ENCODE results near the gene ADAMTS20.

The ADAMTS20 gene

DNA sequence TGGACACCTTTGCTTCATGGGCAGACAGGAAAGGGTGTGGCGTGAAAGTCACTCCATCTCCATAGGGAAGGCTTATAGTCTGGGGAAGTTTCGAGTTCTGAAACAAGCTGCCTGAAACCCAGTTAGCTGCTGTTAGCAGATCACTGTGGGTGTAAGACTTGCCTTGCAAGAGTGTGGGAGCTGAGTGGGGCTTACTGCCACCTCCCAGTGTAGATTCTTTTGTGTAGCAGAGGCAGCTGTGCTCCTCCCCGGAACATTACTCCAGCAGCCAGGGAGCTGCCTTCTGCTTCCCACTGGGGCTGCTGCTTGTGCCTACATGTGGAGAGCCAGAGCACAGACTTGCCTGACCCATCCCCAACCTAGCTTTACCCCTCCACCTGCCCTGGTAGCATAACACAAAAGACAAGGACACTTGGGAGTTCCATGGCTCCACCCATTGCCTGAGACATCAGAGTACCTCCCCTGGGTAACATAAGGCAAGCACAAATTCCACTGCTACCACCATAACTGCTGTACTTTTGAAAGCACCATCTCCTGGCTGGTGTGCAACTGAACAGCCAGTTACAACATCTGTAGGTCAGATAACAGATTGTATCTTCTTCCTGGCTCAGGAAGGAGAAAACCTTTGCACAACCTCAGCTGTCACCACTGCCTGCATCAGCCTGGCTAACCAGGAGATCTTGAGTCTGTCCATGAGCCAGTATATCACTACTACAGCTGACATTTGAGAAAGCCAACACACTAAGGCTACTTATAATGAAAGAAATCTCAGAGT is 69.5 kb downstream of the ADAMTS20 start:
- H3K4me2 ChIP-seq (ENCODE audit: low read length) = no peak overlapping the region
- no peak overlapping the region for H3K9ac ChIP-seq (ENCODE audit: low read depth, low read length)
- H3K4me3 ChIP-seq (ENCODE audit: low read length) = no peak overlapping the region
- no peaks in the 10 kb centered on the region for H3K9me3 ChIP-seq (replicated peaks; ENCODE audit: low read length)
- no peaks in the 10 kb centered on the region for H3K4me1 ChIP-seq (ENCODE audit: control insufficient read depth, insufficient read depth, low read length)
- H3K27me3 ChIP-seq (ENCODE audit: control insufficient read depth, insufficient read depth, low read length) = peaks cover 3% of the 10 kb centered on the region
- H3K36me3 ChIP-seq (ENCODE audit: insufficient read depth, low read length) = no peaks in the 10 kb centered on the region

DNA sequence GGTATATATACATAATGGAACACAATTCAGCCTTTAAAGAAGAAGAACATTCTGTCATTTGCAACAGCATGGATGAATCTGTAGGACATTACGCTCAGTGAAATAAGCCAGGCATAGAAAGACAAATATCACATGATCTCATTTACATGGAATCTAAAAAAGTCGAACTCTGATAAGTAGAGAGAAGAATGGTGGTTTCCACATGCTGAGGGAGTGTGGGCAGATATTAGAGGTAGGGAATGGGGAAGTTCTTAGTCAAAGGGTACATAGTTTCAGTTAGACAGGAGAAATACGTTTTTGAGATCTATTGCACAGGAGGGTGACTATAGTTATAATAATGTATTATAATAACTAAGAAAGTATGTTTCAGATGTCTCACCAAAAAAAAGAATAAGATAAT is 71.4 kb downstream of the ADAMTS20 start:
- Histone ChIP-seq H3K4me2 (ENCODE audit: low read length) (no peak overlapping the region), H3K36me3 (ENCODE audit: insufficient read depth, low read length) (no peaks in the 10 kb centered on the region), H3K9me3 (replicated peaks; ENCODE audit: low read length) (no peaks in the 10 kb centered on the region), H3K9ac (ENCODE audit: low read depth, low read length) (no peak overlapping the region), H3K4me1 (ENCODE audit: control insufficient read depth, insufficient read depth, low read length) (no peaks in the 10 kb centered on the region), H3K4me3 (ENCODE audit: low read length) (no peak overlapping the region), H3K27me3 (ENCODE audit: control insufficient read depth, insufficient read depth, low read length) (peaks cover 6% of the 10 kb centered on the region)

DNA sequence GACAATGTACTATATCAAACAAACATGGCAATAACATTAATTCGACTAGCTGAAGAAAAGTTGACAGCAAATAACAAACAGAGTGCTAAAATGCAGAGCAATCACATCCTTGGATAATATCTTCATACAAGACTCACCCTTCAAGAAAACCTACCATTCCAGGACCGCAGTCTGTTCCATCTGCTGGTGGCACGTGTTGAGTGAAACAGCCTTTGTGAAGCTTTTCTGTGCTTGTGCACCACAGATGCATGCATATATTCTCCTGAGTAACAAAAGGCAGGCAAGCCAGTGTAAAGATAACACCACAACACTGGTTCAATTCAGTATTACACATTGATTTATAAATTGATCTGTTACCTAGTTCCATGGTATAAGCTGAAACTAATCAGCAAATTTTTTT is 89.3 kb downstream of the ADAMTS20 start:
- Histone ChIP-seq H3K4me3 (ENCODE audit: low read length) (no peak overlapping the region), H3K4me1 (ENCODE audit: control insufficient read depth, insufficient read depth, low read length) (no peaks in the 10 kb centered on the region), H3K4me2 (ENCODE audit: low read length) (no peak overlapping the region), H3K27me3 (ENCODE audit: control insufficient read depth, insufficient read depth, low read length) (peaks cover 3% of the 10 kb centered on the region), H3K9ac (ENCODE audit: low read depth, low read length) (no peak overlapping the region), H3K9me3 (replicated peaks; ENCODE audit: low read length) (no peaks in the 10 kb centered on the region), H3K36me3 (ENCODE audit: insufficient read depth, low read length) (no peaks in the 10 kb centered on the region)

DNA sequence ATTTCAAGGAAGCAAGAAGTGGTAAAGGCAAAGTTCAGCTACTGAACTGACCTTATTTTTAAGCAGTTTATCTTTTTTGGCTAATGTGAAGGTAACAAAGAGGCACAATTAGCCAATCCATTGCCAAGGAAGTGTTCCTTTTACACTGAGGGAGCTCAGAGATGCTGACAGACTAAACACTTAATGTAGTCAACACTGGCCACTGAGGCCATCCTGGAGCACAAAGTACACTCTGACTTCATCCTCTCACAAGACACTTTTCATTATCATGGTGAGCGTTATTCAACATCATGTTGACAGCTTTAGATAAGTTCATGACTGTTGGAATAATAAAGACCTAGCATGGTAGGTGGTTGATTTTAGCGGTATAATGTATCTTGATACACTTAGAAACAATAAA is 89.9 kb downstream of the ADAMTS20 start:
- Histone ChIP-seq H3K9ac (ENCODE audit: low read depth, low read length) (no peak overlapping the region), H3K9me3 (replicated peaks; ENCODE audit: low read length) (no peaks in the 10 kb centered on the region), H3K4me3 (ENCODE audit: low read length) (no peak overlapping the region), H3K4me1 (ENCODE audit: control insufficient read depth, insufficient read depth, low read length) (no peaks in the 10 kb centered on the region), H3K27me3 (ENCODE audit: control insufficient read depth, insufficient read depth, low read length) (no peaks in the 10 kb centered on the region), H3K4me2 (ENCODE audit: low read length) (no peak overlapping the region), H3K36me3 (ENCODE audit: insufficient read depth, low read length) (no peaks in the 10 kb centered on the region)

DNA sequence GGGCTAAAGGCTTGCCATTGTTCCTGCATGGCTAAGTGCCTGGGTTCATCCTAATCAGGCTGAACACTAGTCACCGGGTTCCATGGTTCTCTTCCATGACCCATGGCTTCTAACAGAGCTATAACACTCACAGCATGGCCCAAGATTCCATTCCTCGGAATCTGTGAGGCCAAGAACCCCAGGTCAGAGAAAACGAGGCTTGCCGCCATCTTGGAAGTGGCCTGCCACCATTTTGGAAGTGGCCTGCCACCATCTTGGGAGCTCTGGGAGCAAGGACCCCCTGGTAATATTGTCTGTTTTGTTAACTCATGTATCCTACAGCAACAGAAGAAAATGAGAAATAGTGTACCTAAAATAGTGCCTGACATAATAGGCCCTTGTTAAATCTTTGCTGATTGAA is 92.7 kb downstream of the ADAMTS20 start:
- H3K9ac ChIP-seq (ENCODE audit: low read depth, low read length) = no peak overlapping the region
- H3K4me1 ChIP-seq (ENCODE audit: control insufficient read depth, insufficient read depth, low read length) = no peaks in the 10 kb centered on the region
- no peak overlapping the region for H3K4me2 ChIP-seq (ENCODE audit: low read length)
- H3K9me3 ChIP-seq (replicated peaks; ENCODE audit: low read length) = peaks cover 5% of the 10 kb centered on the region
- H3K27me3 ChIP-seq (ENCODE audit: control insufficient read depth, insufficient read depth, low read length) = no peaks in the 10 kb centered on the region
- H3K4me3 ChIP-seq (ENCODE audit: low read length) = no peak overlapping the region
- H3K36me3 ChIP-seq (ENCODE audit: insufficient read depth, low read length) = no peaks in the 10 kb centered on the region

DNA sequence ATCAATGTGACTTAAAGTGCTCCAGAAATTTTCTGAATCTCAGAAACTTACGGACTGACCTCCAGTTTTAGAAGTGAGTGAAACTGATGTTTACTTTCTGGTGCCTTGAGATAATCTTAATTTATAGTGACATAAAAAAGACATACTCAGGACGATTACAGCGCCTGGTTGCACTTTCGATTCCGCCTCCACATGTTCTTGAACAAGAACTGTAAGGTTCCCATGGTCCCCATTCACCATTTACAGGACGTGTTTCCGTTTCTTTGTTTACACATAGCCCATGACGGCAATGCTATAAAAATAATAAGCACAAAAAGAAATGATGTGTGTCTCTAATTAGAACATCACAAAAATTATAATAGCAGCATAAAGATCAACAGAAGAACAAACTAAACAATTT is 98.2 kb downstream of the ADAMTS20 start:
- Histone ChIP-seq H3K9ac (ENCODE audit: low read depth, low read length) (no peak overlapping the region), H3K36me3 (ENCODE audit: insufficient read depth, low read length) (no peaks in the 10 kb centered on the region), H3K9me3 (replicated peaks; ENCODE audit: low read length) (peaks cover 5% of the 10 kb centered on the region), H3K4me1 (ENCODE audit: control insufficient read depth, insufficient read depth, low read length) (no peaks in the 10 kb centered on the region), H3K4me2 (ENCODE audit: low read length) (no peak overlapping the region), H3K27me3 (ENCODE audit: control insufficient read depth, insufficient read depth, low read length) (no peaks in the 10 kb centered on the region), H3K4me3 (ENCODE audit: low read length) (no peak overlapping the region)

DNA sequence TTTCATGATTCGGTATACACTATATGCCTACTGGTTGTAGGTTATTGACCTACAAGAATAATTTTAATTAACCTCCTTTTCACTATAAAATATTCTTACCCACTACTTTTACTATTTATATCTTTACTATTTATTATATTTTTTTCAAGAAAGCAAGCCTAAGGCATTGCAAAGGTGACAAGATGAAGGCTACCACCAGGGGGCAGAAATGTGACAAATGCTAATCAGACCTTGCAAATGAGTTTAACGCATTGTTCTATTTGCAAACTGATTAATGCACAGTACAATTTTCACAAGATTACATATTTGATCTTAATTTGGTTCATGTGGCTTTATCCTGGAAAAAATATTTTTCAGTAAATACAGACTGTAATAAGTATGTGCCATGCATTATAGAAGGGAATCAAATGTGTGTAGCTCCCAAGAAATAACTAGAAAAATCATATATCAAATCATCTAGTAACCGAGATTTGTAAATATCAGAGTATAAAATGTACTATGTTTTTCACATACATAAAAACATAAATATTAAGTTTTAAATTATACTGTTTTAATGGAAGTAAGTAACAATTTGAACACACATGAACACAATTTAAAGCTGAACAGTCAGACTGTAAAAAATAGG is 107.0 kb downstream of the ADAMTS20 start:
- no peaks in the 10 kb centered on the region for H3K27me3 ChIP-seq (ENCODE audit: control insufficient read depth, insufficient read depth, low read length)
- no peak overlapping the region for H3K4me2 ChIP-seq (ENCODE audit: low read length)
- no peak overlapping the region for H3K4me3 ChIP-seq (ENCODE audit: low read length)
- H3K9ac ChIP-seq (ENCODE audit: low read depth, low read length) = no peak overlapping the region
- H3K4me1 ChIP-seq (ENCODE audit: control insufficient read depth, insufficient read depth, low read length) = no peaks in the 10 kb centered on the region
- H3K9me3 ChIP-seq (replicated peaks; ENCODE audit: low read length) = no peaks in the 10 kb centered on the region
- no peaks in the 10 kb centered on the region for H3K36me3 ChIP-seq (ENCODE audit: insufficient read depth, low read length)

DNA sequence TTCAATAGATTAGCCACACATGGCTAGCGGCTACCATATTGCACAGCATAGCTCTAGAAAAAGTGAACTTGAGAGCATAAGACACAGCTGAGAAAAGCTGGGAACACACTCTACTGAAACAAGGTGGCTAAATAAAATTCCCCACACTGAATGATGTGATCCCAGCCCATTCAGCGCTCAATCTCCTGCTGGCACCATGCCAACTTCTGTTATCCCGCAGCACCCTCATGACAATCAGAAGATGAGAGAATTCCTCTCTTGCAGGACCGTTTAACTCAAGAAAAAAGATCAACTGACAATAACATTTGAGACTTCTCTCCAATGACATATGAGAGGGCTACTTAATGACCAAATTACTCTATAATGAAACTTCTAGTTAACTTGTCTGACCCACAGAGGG is 115.4 kb downstream of the ADAMTS20 start:
- Histone ChIP-seq H3K4me2 (ENCODE audit: low read length) (no peak overlapping the region), H3K36me3 (ENCODE audit: insufficient read depth, low read length) (no peaks in the 10 kb centered on the region), H3K9ac (ENCODE audit: low read depth, low read length) (no peak overlapping the region), H3K4me3 (ENCODE audit: low read length) (no peak overlapping the region), H3K27me3 (ENCODE audit: control insufficient read depth, insufficient read depth, low read length) (no peaks in the 10 kb centered on the region), H3K4me1 (ENCODE audit: control insufficient read depth, insufficient read depth, low read length) (no peaks in the 10 kb centered on the region), H3K9me3 (replicated peaks; ENCODE audit: low read length) (no peaks in the 10 kb centered on the region)

DNA sequence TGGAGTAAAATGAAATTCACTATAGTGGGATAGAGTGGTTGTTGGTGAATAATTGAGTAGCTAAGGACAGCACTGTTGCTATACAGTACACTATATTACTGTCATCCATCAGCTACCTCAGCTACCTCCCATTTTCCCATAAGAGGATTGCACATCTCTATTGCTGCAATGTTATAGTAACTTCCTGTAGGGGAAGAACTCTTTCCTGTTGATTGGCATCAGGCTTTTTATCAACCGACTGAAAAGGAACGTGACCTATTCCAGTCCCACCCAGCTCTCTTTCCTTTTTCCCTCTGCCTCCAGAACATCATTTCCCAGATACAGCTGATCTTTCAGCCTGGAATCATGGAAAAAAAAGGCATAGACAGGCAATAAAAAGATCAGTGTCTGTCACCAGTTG is 117.4 kb downstream of the ADAMTS20 start:
- H3K4me1 ChIP-seq (ENCODE audit: control insufficient read depth, insufficient read depth, low read length) = no peaks in the 10 kb centered on the region
- no peak overlapping the region for H3K4me3 ChIP-seq (ENCODE audit: low read length)
- H3K36me3 ChIP-seq (ENCODE audit: insufficient read depth, low read length) = no peaks in the 10 kb centered on the region
- no peak overlapping the region for H3K9ac ChIP-seq (ENCODE audit: low read depth, low read length)
- H3K27me3 ChIP-seq (ENCODE audit: control insufficient read depth, insufficient read depth, low read length) = no peaks in the 10 kb centered on the region
- H3K9me3 ChIP-seq (replicated peaks; ENCODE audit: low read length) = no peaks in the 10 kb centered on the region
- H3K4me2 ChIP-seq (ENCODE audit: low read length) = no peak overlapping the region

DNA sequence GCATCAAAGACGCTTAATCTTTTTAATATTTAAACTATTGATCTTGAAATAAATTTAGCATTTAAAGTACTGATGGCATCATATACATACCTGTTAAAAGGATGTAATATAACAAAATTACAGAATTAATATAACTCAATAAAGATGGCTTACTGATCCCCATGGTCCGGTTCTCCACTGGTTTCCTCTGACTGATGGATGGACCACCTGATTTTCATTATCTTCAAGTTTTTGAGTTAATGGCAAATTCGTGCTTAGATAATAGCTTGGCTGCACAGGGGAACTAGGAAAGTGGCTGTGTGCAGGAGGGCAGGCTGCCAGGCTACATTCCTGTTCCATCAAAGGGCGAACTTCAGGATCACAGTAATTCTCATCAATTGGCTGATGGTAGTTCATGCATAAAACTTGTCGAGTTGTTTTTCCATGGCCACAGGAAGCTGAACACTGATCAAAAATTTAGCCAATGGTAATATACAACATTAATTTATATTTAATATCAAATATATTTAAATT is 123.9 kb downstream of the ADAMTS20 start:
- Histone ChIP-seq H3K9me3 (replicated peaks; ENCODE audit: low read length) (no peaks in the 10 kb centered on the region), H3K9ac (ENCODE audit: low read depth, low read length) (no peak overlapping the region), H3K4me3 (ENCODE audit: low read length) (no peak overlapping the region), H3K36me3 (ENCODE audit: insufficient read depth, low read length) (no peaks in the 10 kb centered on the region), H3K4me2 (ENCODE audit: low read length) (no peak overlapping the region), H3K4me1 (ENCODE audit: control insufficient read depth, insufficient read depth, low read length) (no peaks in the 10 kb centered on the region), H3K27me3 (ENCODE audit: control insufficient read depth, insufficient read depth, low read length) (no peaks in the 10 kb centered on the region)

DNA sequence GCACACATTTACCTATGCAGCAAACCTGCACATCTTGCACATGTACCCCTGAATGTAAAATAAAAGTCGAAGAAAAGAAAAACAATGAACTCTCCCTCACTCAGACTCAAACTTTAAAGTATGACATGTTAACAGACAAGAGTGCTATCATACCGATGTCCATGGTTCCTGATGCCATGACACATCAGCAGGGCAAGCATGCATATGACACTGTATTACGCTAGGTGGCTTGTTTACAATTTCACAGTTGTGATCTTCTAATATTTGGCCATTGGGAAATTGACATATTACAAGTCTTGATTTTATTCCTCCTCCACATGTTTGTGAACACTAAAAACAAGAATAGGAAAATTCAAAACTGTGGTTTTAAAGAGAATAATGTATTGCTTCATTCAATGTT is 126.6 kb downstream of the ADAMTS20 start:
- no peaks in the 10 kb centered on the region for H3K4me1 ChIP-seq (ENCODE audit: control insufficient read depth, insufficient read depth, low read length)
- H3K36me3 ChIP-seq (ENCODE audit: insufficient read depth, low read length) = no peaks in the 10 kb centered on the region
- H3K9me3 ChIP-seq (replicated peaks; ENCODE audit: low read length) = no peaks in the 10 kb centered on the region
- no peak overlapping the region for H3K4me3 ChIP-seq (ENCODE audit: low read length)
- no peak overlapping the region for H3K9ac ChIP-seq (ENCODE audit: low read depth, low read length)
- no peaks in the 10 kb centered on the region for H3K27me3 ChIP-seq (ENCODE audit: control insufficient read depth, insufficient read depth, low read length)
- no peak overlapping the region for H3K4me2 ChIP-seq (ENCODE audit: low read length)

DNA sequence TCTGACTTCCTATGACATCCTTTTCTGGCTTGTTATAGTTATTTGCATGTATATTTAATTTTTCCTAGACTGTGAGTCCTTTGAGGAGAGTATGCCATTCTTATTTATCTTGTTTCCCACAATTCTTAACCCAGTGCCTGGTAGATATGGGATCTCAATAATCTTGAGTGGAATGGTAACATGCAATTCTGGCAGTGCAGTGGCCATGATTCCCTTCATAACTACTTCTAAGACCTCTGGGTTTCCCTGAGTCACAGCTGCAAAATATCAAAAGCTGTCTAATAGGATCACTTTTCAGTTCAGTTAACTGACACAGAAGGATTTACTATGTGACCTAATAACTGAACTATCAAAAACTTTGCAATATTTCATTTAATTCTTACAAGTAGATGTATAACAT is 135.0 kb downstream of the ADAMTS20 start:
- no peak overlapping the region for H3K4me3 ChIP-seq (ENCODE audit: low read length)
- H3K9ac ChIP-seq (ENCODE audit: low read depth, low read length) = no peak overlapping the region
- no peaks in the 10 kb centered on the region for H3K27me3 ChIP-seq (ENCODE audit: control insufficient read depth, insufficient read depth, low read length)
- H3K4me1 ChIP-seq (ENCODE audit: control insufficient read depth, insufficient read depth, low read length) = no peaks in the 10 kb centered on the region
- no peaks in the 10 kb centered on the region for H3K36me3 ChIP-seq (ENCODE audit: insufficient read depth, low read length)
- H3K9me3 ChIP-seq (replicated peaks; ENCODE audit: low read length) = no peaks in the 10 kb centered on the region
- H3K4me2 ChIP-seq (ENCODE audit: low read length) = no peak overlapping the region

Measured in skeletal muscle satellite cell (primary cell).